Glutamatergic neuron (in vitro differentiated cells): ENCODE data around the gene SRPK3. TPM values are rescaled to one million over a fixed set of nuclear protein-coding genes. Genes with fewer than 3 reads are reported as not detected.

ENCODE experiments used
- DNase-seq: peaks from one replicate; pipeline ENCODE4 v3.0.0; 2022
- H3K27ac Mint-ChIP-seq: one replicate; pipeline ENCODE4 v1.8.0; 2020; ENCODE audit warnings: mild to moderate bottlenecking, mixed read lengths, inconsistent platforms; ENCODE audit not compliant: unreplicated experiment
- H3K27me3 Mint-ChIP-seq: one replicate; pipeline ENCODE4 v1.8.0; 2020; ENCODE audit warnings: mild to moderate bottlenecking, moderate library complexity, mixed read lengths, inconsistent platforms; ENCODE audit not compliant: unreplicated experiment
- H3K36me3 Mint-ChIP-seq: one replicate; pipeline ENCODE4 v1.8.0; 2020; ENCODE audit warnings: mild to moderate bottlenecking, mixed read lengths, inconsistent platforms; ENCODE audit not compliant: unreplicated experiment
- H3K4me1 Mint-ChIP-seq: one replicate; pipeline ENCODE4 v1.8.0; 2020; ENCODE audit warnings: mild to moderate bottlenecking, low read depth, mixed read lengths, inconsistent platforms; ENCODE audit not compliant: unreplicated experiment
- H3K4me3 Mint-ChIP-seq: one replicate; pipeline ENCODE4 v1.8.0; 2020; ENCODE audit warnings: mild to moderate bottlenecking, mixed read lengths, inconsistent platforms; ENCODE audit not compliant: unreplicated experiment
- H3K9me3 Mint-ChIP-seq: one replicate; pipeline ENCODE4 v1.8.0; 2020; ENCODE audit warnings: mild to moderate bottlenecking, moderate library complexity, mixed read lengths, inconsistent platforms; ENCODE audit not compliant: unreplicated experiment
- CTCF ChIP-seq: fragments of 200-600 bp; sonication (generic); IDR thresholded peaks from one replicate; pipeline ENCODE4 v1.5.0; 2021; ENCODE audit not compliant: partially characterized antibody, unreplicated experiment
- total RNA-seq: library from RNA; stranded (reverse); fragmentation: NEBNext Ultra II Directional; extraction: Animal tissue kit (Norgen Biotek cat#: 25700); gene quantifications from one replicate; pipeline ENCODE4 v1.2.1, GENCODE V29; 2021; ENCODE audit not compliant: unreplicated experiment

Gene SRPK3
- total RNA-seq, 1 donor from 2014 or later: not detected

GRCh38 chrX:153805436-153805835, 24.6 kb downstream of the SRPK3 start:
- Mint-ChIP-seq H3K36me3 (no peaks in the 10 kb centered on the region), H3K27ac (no peak overlapping the region), H3K4me1 (no peaks in the 10 kb centered on the region), H3K9me3 (no peaks in the 10 kb centered on the region), H3K27me3 (peaks cover 2% of the 10 kb centered on the region), H3K4me3 (no peak overlapping the region)
- no peak for TF ChIP-seq CTCF
- DNase-seq: no peak

DNA sequence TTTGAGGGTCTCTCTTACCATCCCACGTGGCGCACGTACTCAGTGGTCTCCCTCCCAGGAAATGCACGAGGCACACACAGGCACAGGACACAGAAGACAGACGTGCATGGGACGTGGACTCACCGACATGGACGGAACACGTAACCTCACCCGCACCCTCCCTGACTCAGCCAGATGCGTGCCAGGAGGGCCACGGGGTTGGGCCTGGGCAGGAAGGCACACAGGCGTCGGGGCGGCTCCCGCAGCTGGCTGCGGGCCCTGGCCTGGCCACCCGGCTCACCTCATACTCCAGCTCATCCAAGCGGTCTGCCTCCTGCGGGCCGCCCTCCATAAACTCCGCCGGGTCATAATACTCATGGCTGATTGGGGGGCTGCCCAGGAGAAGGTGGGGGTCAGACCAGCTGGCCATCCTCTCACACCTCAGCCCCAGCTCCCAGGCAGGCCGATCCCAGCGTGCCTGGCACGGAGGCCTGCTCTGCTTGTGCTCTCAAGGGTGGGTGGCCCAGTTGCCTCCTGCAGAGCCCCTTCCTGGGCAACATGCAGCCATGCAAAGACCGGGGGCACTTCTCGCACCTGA, 26.2 kb downstream of the SRPK3 start:
- Mint-ChIP-seq H3K36me3 (no peaks in the 10 kb centered on the region), H3K9me3 (no peaks in the 10 kb centered on the region), H3K4me3 (no peak overlapping the region), H3K4me1 (peaks cover 2% of the 10 kb centered on the region), H3K27ac (no peak overlapping the region), H3K27me3 (peaks cover 2% of the 10 kb centered on the region)
- no peak for DNase-seq
- TF ChIP-seq CTCF: no peak

- H3K27me3 Mint-ChIP-seq: peaks cover 2% of the 10 kb centered on the region
- DNase-seq: no peak
- no peak for TF ChIP-seq CTCF
- peaks cover 2% of the 10 kb centered on the region for H3K4me1 Mint-ChIP-seq
- no peaks in the 10 kb centered on the region for H3K36me3 Mint-ChIP-seq
- no peaks in the 10 kb centered on the region for H3K9me3 Mint-ChIP-seq
- H3K4me3 Mint-ChIP-seq: no peak overlapping the region
- no peak overlapping the region for H3K27ac Mint-ChIP-seq
Measured at GRCh38 chrX:153807976-153808375, 27.1 kb downstream of the SRPK3 start.

DNA sequence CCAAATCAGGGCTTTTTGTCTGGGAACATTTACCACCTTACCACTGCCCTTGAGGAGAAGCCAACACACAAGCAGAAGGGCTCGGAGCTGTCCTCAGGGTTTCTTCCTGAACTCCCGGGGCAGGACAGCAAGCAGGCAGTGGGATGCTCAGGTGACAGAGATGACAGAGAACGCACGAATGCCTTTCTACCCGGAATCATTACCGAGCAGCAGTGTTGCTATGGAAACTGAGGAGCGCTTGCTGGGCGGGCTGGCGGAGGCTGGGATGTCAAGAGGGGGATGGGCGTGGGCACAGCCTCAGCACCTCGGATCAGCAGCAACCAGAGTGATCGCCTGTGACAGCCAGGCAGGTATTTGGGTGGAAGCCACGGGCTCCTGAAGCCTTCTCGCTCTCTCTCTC, 31.4 kb downstream of the SRPK3 start:
- H3K36me3 Mint-ChIP-seq: no peaks in the 10 kb centered on the region
- H3K4me1 Mint-ChIP-seq: peaks cover 4% of the 10 kb centered on the region
- DNase-seq: no peak
- no peaks in the 10 kb centered on the region for H3K9me3 Mint-ChIP-seq
- no peak for TF ChIP-seq CTCF
- no peak overlapping the region for H3K27ac Mint-ChIP-seq
- peaks cover 3% of the 10 kb centered on the region for H3K27me3 Mint-ChIP-seq
- H3K4me3 Mint-ChIP-seq: no peak overlapping the region

- H3K9me3 Mint-ChIP-seq: no peaks in the 10 kb centered on the region
- H3K4me1 Mint-ChIP-seq: peaks cover 4% of the 10 kb centered on the region
- no peak for TF ChIP-seq CTCF
- no peak overlapping the region for H3K27ac Mint-ChIP-seq
- H3K4me3 Mint-ChIP-seq: no peak overlapping the region
- no peak for DNase-seq
- peaks cover 3% of the 10 kb centered on the region for H3K27me3 Mint-ChIP-seq
- no peaks in the 10 kb centered on the region for H3K36me3 Mint-ChIP-seq
Measured at GRCh38 chrX:153813161-153813560, 32.3 kb downstream of the SRPK3 start.
